GM18511 (cell line): ENCODE data around the gene MRPL51.
A peak's percentile ranks its signal among the peaks of the same experiment; 100 is the strongest.
"Not testable (repeated sequence)": the region's sequence is repeated elsewhere in the genome, so short reads cannot be mapped to it uniquely, and the experiment has no call there.

Source experiments
- ATAC-seq: cut with Tn5 transposase; IDR thresholded peaks from one replicate; pipeline ENCODE4 v1.9.1; 2021; ENCODE audit warnings: mild to moderate bottlenecking, moderate library complexity; ENCODE audit not compliant: unreplicated experiment

Gene MRPL51

GRCh38 chr12:6489449-6489848 lies 3.6 kb downstream of the MRPL51 start:
- ATAC-seq: no peak

GRCh38 chr12:6488240-6488639 lies 4.8 kb downstream of the MRPL51 start:
- ATAC-seq: no peak

GRCh38 chr12:6478416-6478815 lies 14.6 kb downstream of the MRPL51 start:
- ATAC-seq: no peak

DNA sequence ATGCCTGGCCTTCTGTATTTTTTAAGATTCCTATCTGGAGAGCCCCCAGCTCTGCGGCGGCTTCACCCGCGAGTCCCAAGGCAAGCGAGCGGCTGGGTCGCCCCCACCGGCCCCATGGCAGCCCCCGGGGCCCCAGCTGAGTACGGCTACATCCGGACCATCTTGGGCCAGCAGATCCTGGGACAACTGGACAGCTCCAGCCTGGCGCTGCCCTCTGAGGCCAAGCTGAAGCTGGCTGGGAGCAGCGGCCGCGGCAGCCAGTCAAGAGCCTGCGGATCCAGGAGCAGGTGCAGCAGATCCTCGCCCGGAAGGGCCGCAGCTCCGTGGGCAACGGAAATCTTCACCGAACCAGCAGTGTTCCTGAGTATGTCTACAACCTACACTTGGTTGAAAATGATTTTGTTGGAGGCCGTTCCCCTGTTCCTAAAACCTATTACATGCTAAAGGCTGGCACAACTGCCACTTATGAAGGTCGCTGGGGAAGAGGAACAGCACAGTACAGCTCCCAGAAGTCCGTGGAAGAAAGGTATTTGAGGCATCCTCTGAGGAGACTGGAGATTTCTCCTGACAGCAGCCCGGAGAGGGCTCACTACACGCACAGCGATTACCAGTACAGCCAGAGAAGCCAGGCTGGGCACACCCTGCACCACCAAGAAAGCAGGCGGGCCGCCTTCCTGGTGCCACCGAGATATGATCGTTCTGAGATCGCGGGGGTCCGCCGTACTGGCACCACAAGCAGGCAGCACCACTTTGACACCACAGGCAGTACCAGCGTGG lies 15.3 kb downstream of the MRPL51 start:
- ATAC-seq: not testable (repeated sequence)

- no peak for ATAC-seq
These were observed 16.6 kb downstream of the MRPL51 start for GRCh38 chr12:6476489-6476888.

GRCh38 chr12:6475233-6475975 lies 17.7 kb downstream of the MRPL51 start:
- ATAC-seq: not testable (repeated sequence)

DNA sequence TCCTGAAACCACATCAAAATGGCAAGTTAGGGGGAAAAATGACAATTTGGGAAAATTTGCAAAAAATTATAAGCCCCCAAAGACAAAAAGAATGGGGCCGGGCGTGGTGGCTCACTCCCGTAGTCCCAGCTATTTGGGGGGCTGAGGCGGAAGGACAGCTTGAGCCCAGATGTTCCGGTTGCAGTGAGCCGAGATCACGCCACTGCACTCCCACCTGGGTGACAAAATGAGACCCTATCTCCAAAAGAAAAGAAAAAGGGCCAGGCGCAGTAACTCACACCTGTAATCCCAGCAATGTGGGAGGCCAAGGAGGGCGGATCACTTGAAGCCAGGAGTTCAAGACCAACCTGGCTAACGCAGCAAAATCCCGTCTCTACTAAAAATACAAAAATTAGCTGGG lies 20.6 kb downstream of the MRPL51 start:
- no peak for ATAC-seq

GRCh38 chr12:6471989-6472360 lies 21.1 kb downstream of the MRPL51 start:
- ATAC-seq: no peak

DNA sequence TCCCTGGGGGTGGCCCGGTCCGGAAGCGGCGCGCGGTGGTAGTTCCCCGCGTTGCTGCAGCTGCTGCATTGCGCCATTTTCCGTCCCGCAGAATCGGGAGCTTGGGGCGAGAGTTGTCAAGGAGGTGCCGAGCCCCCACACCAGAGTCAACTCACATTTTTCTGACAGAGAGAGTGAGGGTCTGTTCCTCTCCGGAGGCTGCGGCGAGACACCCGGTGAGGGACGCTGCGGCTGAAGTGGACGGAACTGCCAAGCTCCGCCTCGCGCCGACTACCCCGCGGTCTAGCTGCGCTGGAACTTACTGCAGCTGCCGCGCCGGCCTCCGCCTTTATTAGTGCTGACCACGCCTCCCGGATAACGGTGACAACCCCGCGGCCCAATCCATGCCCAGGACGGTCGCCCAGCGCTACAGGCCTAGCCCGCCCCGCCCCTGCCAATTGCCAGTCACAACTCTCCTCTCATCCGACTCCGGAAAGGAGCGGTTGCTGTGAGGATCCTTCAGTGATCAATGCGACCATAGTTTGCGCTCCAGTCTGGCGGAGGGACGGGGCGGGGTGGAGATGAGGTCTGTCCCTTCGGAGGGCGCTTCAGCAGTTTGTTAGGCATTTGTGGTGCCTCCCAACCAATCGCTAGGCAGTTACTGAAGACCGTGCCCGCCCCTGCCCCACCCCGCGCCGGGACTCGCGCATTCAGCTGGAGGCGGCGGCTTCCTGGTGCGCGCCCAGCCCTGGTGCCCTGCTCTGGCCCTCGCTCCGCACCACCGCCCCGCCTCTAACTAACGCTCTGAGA lies 22.5 kb downstream of the MRPL51 start, which contains the start of gene VAMP1:
Gene VAMP1 (minus strand): TSS at position 303 of the 789 bp plus-strand sequence. CDS start 146 bp downstream, at position 157.
- ATAC-seq: peak; percentile 92

- ATAC-seq: no peak
These were observed 23.3 kb downstream of the MRPL51 start for GRCh38 chr12:6469609-6470374.

DNA sequence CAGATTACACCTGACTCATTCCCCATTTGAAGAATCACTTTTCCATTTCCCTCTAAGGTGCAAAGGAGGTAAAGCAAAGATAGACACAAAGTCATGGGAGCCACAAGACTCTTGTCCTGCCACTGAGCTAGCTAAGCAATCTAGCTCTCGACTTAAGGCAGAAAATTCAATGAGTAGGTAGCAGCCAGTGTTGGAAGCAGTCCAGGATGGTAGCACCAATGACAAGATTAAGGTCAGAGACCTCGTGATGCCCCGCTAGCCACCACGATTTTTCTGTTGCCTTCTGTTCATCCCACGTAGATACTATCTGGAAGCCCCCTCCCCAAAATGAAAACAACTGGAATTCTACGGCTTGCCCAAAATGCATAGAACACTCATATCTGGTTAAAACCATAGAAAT lies 24.0 kb downstream of the MRPL51 start:
- no peak for ATAC-seq

GRCh38 chr12:6468283-6468575 lies 24.8 kb downstream of the MRPL51 start:
- ATAC-seq: no peak

GRCh38 chr12:6467571-6468282 lies 25.3 kb downstream of the MRPL51 start:
- not testable (repeated sequence) for ATAC-seq

- not testable (repeated sequence) for ATAC-seq
These were observed 26.3 kb downstream of the MRPL51 start for GRCh38 chr12:6466751-6467150.

DNA sequence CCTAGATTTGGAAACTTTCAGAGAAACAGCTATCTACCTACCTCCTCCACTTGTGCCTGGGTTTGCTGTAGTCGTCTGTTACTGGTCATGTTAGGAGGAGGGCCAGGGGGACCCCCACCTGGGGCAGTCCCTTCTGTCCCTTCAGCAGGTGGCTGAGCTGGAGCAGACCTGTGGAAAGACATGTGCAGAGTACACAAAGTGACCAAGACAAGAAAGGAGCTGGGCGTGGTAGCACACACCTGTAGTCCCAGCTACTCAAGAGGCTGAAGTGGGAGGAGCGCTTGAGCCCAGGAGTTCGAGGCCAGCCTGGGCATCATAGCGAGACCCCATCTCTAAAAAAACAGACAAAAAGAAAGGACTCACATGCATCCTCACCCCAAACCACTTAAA lies 26.9 kb downstream of the MRPL51 start:
- no peak for ATAC-seq

- no peak for ATAC-seq
These were observed 27.4 kb downstream of the MRPL51 start for GRCh38 chr12:6465467-6466183.

GRCh38 chr12:6464531-6464930 lies 28.5 kb downstream of the MRPL51 start:
- ATAC-seq: no peak

- ATAC-seq: no peak
These were observed 29.2 kb downstream of the MRPL51 start for GRCh38 chr12:6463858-6464257.

DNA sequence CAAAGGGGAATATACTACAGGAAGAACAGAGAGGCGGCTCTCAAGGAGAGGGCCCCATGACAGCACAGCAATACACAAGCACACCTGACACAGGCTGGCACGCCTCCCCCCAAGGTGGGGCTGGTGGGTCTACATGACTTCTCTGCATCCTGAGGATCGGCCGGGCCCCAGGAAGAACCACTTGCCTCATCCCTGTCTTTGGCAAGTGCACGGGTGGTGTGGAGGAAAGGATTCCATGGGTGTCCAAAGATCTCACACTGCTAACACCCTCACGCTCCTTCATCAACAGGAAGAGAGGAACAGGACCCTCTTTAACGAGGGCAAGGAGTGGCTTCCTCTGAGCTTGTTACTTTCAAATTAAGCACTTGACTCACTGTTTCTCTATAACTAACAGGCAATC lies 29.8 kb downstream of the MRPL51 start:
- ATAC-seq: no peak
